GM19351 (cell line): ENCODE data around the gene VDR.

Experiments used
- ATAC-seq: cut with Tn5 transposase; IDR thresholded peaks from one replicate; pipeline ENCODE4 v1.9.1; 2021; ENCODE audit warnings: mild to moderate bottlenecking, moderate library complexity; ENCODE audit not compliant: unreplicated experiment

Gene VDR

GRCh38 chr12:47834199-47834903, 70.4 kb downstream of the VDR start:
- no peak for ATAC-seq

GRCh38 chr12:47833591-47834012, 71.2 kb downstream of the VDR start:
- ATAC-seq: no peak

DNA sequence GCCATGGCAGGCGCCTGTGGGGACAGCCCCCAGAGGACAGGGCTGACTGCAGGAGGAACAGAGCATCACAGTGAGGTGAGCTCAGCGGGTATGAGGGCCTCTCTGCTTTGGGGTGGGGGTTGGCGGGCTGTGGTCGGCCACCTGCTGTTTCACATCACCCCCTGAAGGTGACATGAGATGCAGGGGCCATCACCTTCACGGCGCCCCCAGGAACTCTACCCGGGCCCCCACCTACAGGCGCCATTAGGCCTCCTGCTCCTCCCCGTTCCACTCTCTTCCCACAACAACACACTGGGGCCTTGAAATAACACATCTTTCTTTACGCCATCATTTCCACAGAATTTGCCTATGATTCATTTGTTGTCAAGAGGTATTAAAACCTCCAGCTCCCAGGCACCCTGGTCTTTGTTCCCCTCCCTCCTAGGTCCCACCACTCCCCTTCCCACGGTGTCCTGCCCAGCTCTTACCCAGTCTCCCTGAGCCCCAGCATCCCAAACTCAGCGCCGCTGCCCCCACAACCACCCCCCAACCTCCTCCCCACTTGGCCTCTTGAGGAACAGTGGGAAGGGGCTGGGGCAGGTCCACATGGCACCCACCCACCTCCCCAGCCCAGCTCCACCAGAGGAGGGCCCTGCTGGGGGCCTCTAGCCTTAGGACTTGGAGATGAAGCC, 72.4 kb downstream of the VDR start:
- peak; percentile 55 for ATAC-seq

- ATAC-seq: no peak
Observed at GRCh38 chr12:47829584-47829983, 75.2 kb downstream of the VDR start.

- ATAC-seq: no peak
Observed at GRCh38 chr12:47828976-47829482, 75.8 kb downstream of the VDR start.

DNA sequence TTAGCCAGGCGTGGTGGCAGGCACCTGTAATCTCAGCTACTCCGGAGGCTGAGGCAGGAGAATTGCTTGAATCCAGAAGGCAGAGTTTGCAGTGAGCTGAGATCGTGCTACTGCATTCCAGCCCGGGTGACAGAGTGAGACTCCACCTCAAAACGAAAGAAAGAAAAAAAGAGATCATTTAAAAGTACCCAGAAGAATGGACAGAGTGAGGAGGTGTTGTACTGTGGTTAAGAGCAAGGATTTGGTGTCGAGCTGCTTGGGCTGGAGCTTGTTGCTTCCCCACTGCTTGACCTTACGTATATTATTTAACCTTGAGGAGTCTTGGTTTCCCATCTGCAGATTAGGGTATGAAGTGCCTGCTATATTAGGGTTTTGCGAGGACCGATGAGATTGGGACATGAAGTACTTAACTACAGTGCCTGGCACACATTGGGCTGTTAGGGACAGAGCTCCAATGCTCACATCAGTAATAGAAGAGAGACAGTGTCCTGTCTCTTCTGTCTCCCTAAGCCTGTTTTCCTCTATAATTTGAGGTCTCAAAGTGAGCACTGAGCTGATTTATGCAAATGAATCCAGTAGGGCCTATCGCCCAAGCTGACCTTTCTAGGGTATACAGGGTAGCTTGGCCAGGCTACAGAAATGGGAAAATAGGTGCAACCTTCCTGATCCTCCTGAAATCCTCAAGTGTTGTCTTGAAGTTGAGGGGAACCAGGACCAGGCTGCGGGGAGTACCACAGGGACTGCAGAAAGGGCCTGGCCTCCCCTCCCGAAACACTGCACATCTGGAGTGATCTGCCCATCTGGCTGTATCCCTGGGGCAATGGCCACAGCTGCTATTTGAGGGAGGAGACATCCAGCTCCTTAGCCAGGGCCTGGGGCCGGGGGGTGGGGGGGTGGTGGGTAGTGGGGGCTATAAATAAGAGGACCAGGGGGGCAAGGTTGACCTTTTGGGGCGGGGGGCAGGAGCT, 76.5 kb downstream of the VDR start:
- no peak for ATAC-seq

GRCh38 chr12:47825173-47825639, 79.6 kb downstream of the VDR start:
- ATAC-seq: no peak

- no peak for ATAC-seq
Observed at GRCh38 chr12:47824635-47825034, 80.2 kb downstream of the VDR start.

DNA sequence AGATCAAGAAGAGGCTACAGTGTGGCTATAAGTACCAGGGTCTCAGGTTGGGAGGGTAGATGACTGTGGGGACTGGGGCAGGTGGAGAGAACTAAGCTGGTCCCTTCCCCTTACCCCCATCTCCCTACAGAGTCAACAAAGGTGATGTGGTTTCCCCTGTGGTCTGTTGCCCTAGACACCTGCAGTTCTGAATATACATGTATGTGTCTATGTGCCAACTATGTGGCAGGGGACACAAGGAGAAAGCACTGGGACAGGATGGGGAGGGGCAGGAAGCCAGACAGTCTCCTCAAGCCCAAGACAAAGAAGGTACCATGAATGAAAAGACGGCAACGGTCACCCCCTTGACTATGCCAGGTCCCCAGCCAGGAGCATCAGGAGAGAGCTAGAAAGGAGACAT, 80.6 kb downstream of the VDR start:
- ATAC-seq: no peak

DNA sequence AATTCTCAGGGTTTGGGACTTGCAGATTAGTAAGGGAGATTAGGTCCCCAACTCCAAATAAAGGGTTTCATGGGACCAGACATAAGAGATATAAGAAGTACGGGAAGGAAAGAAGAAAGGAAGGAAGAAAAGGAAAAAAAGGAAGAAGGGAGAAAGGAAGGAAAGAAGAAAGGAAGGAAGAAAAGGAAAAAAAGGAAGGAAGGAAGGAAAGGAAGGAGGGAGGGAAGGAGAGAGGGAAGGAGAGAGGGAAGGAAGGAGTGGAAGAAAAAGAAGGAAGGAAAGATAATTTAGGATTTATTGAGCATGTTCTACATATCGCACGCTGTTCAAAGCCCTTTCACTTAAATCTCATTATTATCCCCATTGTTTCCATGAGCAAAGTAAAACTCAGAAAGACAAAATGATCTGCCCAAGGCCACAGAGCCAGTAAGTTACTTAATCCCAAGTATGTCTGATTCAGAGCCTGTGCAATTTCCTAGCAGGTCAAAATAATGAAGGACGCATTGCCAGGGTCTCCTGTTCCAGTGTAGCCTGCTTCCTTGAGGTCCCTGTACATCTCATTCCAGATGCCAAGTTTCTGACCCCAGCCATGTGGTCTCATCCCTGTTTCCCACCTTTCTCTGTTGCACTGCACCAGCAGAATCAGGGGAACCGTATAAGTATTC, 81.2 kb downstream of the VDR start:
- ATAC-seq: no peak

- ATAC-seq: no peak
Observed at GRCh38 chr12:47822863-47823262, 81.9 kb downstream of the VDR start.

DNA sequence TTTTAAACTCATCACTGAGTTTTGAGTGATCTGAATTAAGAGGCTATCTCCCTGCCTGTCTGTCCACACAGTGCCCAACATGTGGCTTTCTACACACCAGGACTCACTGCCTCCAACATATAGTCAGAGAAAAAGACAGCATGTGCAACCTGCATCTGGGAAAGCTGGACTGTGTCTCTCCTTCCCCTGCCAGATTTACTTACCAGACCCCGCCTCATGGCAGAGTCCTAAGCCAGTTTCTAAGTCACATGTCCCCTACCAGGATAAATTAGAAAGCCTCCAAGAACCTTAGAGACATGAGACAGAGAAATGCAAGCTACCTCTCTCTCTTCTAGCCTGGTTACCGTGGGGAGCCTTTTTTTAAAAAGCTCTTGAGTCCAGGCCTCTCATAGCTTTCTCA, 82.4 kb downstream of the VDR start:
- no peak for ATAC-seq

- no peak for ATAC-seq
Observed at GRCh38 chr12:47821346-47821706, 83.5 kb downstream of the VDR start.

DNA sequence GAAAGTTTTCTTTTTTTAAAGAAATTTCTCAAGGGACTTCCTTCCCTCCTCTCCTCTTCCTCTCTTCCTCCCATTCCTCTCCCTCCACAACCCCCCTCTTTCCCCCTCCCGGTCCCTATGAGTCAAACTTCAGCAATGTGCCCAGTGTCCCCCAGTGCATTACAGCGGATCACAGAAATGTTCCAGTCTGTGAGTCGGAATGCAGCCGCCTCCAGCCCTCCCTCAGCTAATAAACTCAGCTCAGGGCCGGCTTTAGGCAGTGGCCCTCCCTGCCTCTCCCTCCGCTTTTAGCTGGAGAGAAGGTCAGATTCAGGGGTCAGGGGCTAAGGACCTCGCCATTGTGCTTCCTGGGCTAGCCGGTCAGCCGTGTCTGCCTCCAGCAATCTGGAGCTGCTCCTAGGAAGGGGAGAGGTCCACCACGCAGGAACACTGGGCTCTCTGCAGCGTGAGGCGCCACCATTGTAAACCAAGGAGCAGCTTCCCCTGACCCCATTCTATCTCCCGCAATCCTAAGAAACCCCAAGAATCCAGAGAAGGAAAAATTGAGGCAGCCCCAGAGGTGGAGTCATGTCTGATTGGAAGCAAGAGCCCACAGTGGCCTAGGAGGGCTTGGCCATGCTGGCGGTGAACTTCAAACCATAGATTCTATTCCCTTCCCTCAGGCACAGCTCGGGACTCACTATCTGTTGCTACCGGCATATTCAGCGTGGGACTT, 84.0 kb downstream of the VDR start:
- ATAC-seq: no peak

DNA sequence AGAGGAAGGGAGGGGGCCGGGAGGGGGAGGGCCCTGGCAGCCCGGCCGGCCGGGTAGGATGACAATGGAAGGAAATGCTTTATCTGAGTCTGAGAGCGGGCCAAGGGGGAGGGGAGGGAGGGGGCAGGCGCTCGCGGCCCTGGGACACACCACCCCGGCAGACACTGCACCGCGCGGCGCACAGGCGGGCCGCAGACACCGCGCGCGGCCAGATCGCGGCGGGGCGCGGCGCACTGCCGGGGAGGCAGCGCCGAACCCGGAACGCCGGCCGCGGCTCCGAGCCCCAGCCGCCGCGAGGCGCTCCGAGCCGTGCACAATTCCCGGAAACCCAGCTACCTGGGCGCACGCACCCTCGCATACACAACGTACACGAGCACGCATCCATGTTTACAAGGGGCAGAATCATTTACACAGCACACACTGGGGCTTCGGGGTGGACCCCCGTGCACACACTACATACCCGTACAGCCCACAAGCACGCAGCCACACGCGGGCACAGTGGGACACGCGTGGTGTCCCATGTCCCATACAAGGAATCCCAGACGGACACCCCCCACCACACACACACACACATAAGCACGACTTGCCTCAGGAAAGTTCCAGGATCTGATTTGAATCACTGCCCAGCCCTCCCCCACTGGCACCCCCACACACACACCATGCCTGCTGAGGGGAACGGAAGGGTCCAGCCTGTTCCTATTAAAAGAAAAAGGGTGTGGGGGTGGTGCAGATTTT, 84.7 kb downstream of the VDR start, which contains the start of gene HDAC7:
Gene HDAC7 (minus strand): TSS at position 8 of the 735 bp plus-strand sequence. CDS start 118 bp downstream, outside the sequence.
- ATAC-seq: peak; percentile 39

GRCh38 chr12:47819138-47819895, 85.5 kb downstream of the VDR start:
- peak; percentile 46 for ATAC-seq

DNA sequence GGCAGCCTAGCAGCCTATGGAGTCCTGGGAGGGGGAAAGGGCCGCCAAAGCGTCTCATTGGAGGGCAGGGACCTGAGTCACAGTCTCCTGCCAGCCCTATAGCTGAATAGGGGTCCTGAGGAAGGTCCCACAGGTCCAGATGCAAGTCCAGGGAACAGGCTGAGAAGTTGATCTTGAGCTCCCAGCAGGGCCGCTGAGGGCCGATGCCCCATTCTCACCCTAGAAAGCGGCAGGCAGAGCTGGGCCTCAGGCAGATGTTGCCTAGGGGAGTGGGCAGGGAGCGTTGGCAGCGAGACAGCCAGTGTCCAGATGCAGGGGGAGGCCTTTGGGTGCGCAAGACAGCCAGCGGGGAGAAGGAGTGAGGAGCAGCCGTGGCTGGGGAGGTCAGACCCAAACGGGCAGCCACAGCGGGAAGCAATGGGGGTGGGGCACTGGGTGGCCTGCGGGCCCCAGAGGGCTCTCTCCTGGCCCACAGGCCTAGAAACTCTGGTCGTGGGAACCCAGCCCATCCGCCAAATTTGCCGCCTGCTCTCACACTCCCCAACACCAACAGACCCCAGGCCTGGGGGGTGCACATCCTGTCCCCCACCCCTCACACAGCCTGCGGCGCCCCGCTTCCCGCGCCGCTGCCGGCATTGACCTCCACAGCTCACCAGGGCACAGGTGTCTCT, 86.2 kb downstream of the VDR start:
- ATAC-seq: peak; percentile 12

DNA sequence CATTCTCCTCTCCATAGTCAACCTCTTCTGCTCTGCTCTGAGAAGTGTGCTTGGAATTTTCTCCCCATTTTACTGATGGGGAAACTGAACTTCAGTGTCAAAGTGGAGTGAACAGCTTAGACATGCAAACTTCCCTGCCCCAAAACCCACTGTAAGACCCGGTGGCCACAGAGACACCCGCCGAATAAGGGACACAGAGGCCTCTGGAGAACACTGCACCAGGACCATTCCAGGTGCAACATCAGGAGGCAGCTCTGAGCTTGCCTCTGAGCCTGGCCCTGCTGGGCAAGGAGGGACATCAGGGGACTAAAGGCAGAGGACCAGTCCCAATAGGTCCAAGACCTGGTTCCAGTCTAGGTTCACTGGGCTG, 86.8 kb downstream of the VDR start:
- no peak for ATAC-seq
